OCI-LY1 (cell line): ENCODE measurements around the gene BBX.

Source experiments
- H2AFZ ChIP-seq: fragments of 200-600 bp; sonication (generic), shearing (Covaris generic); 2 replicates; pipeline ENCODE4 v1.6.0; 2014; ENCODE audit warnings: antibody characterized with exemption, mild to moderate bottlenecking, low read length
- H3F3A ChIP-seq: fragments of 200-600 bp; sonication (generic), shearing (Covaris generic); 2 replicates; pipeline ENCODE4 v1.6.0; 2014; ENCODE audit warnings: mild to moderate bottlenecking, antibody characterized with exemption, low read length, moderate library complexity; ENCODE audit not compliant: insufficient read depth
- H3K27ac ChIP-seq: fragments of 200-600 bp; sonication (generic); 2 replicates; pipeline ENCODE4 v1.5.1; 2014; ENCODE audit warnings: low read length, mixed run types, mild to moderate bottlenecking, low read depth; ENCODE audit not compliant: poor library complexity, severe bottlenecking
- H3K27me3 ChIP-seq: fragments of 200-600 bp; sonication (generic); 2 replicates; pipeline ENCODE4 v1.6.0; 2014; ENCODE audit warnings: antibody characterized with exemption, mild to moderate bottlenecking, low read length, moderate library complexity; ENCODE audit not compliant: insufficient read depth
- H3K36me3 ChIP-seq: fragments of 200-600 bp; sonication (generic); 2 replicates; pipeline ENCODE4 v1.6.1; 2014; ENCODE audit warnings: mild to moderate bottlenecking, antibody characterized with exemption, low read length, moderate library complexity, mixed read lengths; ENCODE audit not compliant: insufficient read depth
- H3K4me1 ChIP-seq: fragments of 200-600 bp; sonication (generic); 2 replicates; pipeline ENCODE4 v1.5.1; 2014; ENCODE audit warnings: mild to moderate bottlenecking, low read length, moderate library complexity; ENCODE audit not compliant: insufficient read depth, severe bottlenecking
- H3K4me2 ChIP-seq: fragments of 200-600 bp; sonication (generic), shearing (Covaris generic); 2 replicates; pipeline ENCODE4 v1.6.1; 2014; ENCODE audit warnings: low read length
- H3K4me3 ChIP-seq: fragments of 200-600 bp; sonication (generic); 2 replicates; pipeline ENCODE4 v1.5.1; 2014; ENCODE audit warnings: low read length, low read depth, mild to moderate bottlenecking, mixed read lengths; ENCODE audit not compliant: poor library complexity, severe bottlenecking
- H3K79me2 ChIP-seq: fragments of 200-600 bp; shearing (Covaris generic); 2 replicates; pipeline ENCODE4 v1.6.1; 2016; ENCODE audit warnings: mixed run types, low read length, mixed read lengths; ENCODE audit not compliant: insufficient read depth
- H3K9ac ChIP-seq: fragments of 200-600 bp; sonication (generic), shearing (Covaris generic); 2 replicates; pipeline ENCODE4 v1.6.1; 2014; ENCODE audit warnings: mild to moderate bottlenecking, low read length, mixed read lengths
- H3K9me2 ChIP-seq: fragments of 200-600 bp; sonication (generic), shearing (Covaris generic); 2 replicates; pipeline ENCODE4 v1.6.1; 2014; ENCODE audit warnings: low read depth, mild to moderate bottlenecking, low read length, mixed read lengths
- H3K9me3 ChIP-seq: fragments of 200-600 bp; shearing (Covaris generic); 2 replicates; pipeline ENCODE4 v1.6.1; 2014; ENCODE audit warnings: low read length, mixed read lengths
- H4K20me1 ChIP-seq: fragments of 200-600 bp; sonication (generic), shearing (Covaris generic); 2 replicates; pipeline ENCODE4 v1.6.0; 2016; ENCODE audit warnings: mild to moderate bottlenecking, low read length; ENCODE audit not compliant: insufficient read depth
- CTCF ChIP-seq: fragments of 200-600 bp; sonication (generic), shearing (Covaris generic); IDR thresholded peaks from 2 replicates; pipeline ENCODE4 v1.5.1; 2017; ENCODE audit warnings: mild to moderate bottlenecking, antibody characterized with exemption, low read length, moderate library complexity, mixed read lengths
- EZH2 ChIP-seq: fragments of 200-600 bp; sonication (generic), shearing (Covaris generic); IDR thresholded peaks from 2 replicates; pipeline ENCODE4 v1.8.0; 2017; ENCODE audit warnings: borderline replicate concordance, mixed run types, mild to moderate bottlenecking, antibody characterized with exemption, low read length, moderate library complexity, mixed read lengths

Gene BBX

GRCh38 chr3:107555359-107555758, 32.6 kb downstream of the BBX start:
- H3K4me2 ChIP-seq = no peak overlapping the region
- no peak overlapping the region for H3K27ac ChIP-seq
- TF ChIP-seq EZH2 (no peak), CTCF (no peak)
- H3K9me2 ChIP-seq = no peaks in the 10 kb centered on the region
- H3K79me2 ChIP-seq = no peaks in the 10 kb centered on the region; the same call in 1 of the 2 replicates
- H3K36me3 ChIP-seq = 0 out of 2 replicates have a peak, but pooled peaks cover 5% of the 10 kb centered on the region
- no peaks in the 10 kb centered on the region for H3K4me1 ChIP-seq
- H3K9ac ChIP-seq = no peak overlapping the region
- no peak overlapping the region for H2AFZ ChIP-seq
- H3K4me3 ChIP-seq = no peak overlapping the region
- H4K20me1 ChIP-seq = no peaks in the 10 kb centered on the region
- no peaks in the 10 kb centered on the region for H3K9me3 ChIP-seq
- no peaks in the 10 kb centered on the region for H3F3A ChIP-seq
- H3K27me3 ChIP-seq = no peaks in the 10 kb centered on the region

GRCh38 chr3:107557743-107558142, 35.0 kb downstream of the BBX start:
- H4K20me1 ChIP-seq = no peaks in the 10 kb centered on the region
- TF ChIP-seq CTCF = no peak
- H2AFZ ChIP-seq = no peak overlapping the region
- no peaks in the 10 kb centered on the region for H3K9me3 ChIP-seq
- H3K27me3 ChIP-seq = no peaks in the 10 kb centered on the region
- 0 out of 2 replicates have a peak, but pooled peaks cover 5% of the 10 kb centered on the region for H3K36me3 ChIP-seq
- H3K9ac ChIP-seq = no peak overlapping the region
- H3F3A ChIP-seq = no peaks in the 10 kb centered on the region
- H3K27ac ChIP-seq = no peak overlapping the region
- H3K4me3 ChIP-seq = no peak overlapping the region
- H3K4me2 ChIP-seq = no peak overlapping the region
- no peaks in the 10 kb centered on the region for H3K9me2 ChIP-seq
- H3K79me2 ChIP-seq = peaks cover 8% of the 10 kb centered on the region; the same call in 1 of the 2 replicates
- peaks cover 2% of the 10 kb centered on the region for H3K4me1 ChIP-seq

GRCh38 chr3:107560166-107560565, 37.4 kb downstream of the BBX start:
- H3K9me3 ChIP-seq = no peaks in the 10 kb centered on the region
- H4K20me1 ChIP-seq = no peaks in the 10 kb centered on the region
- H3K9ac ChIP-seq = no peak overlapping the region
- no peak overlapping the region for H3K4me2 ChIP-seq
- H2AFZ ChIP-seq = no peak overlapping the region
- H3K36me3 ChIP-seq = no peaks in the 10 kb centered on the region
- H3K9me2 ChIP-seq = no peaks in the 10 kb centered on the region
- peaks cover 17% of the 10 kb centered on the region for H3K79me2 ChIP-seq
- H3K27me3 ChIP-seq = no peaks in the 10 kb centered on the region
- H3K4me3 ChIP-seq = no peak overlapping the region
- peaks cover 12% of the 10 kb centered on the region for H3K4me1 ChIP-seq
- H3F3A ChIP-seq = no peaks in the 10 kb centered on the region
- H3K27ac ChIP-seq = no peak overlapping the region
- TF ChIP-seq CTCF (no peak), EZH2 (no peak)
